NCI-H510A (cell line): ENCODE data around the gene CEACAM19.
"Not testable (repeated sequence)": the region's sequence is repeated elsewhere in the genome, so short reads cannot be mapped to it uniquely, and the experiment has no call there.

Experiments used
- DNase-seq: peaks from one replicate; lab custom pipeline; 2025; lab: John Stamatoyannopoulos, UW

The CEACAM19 gene

DNA sequence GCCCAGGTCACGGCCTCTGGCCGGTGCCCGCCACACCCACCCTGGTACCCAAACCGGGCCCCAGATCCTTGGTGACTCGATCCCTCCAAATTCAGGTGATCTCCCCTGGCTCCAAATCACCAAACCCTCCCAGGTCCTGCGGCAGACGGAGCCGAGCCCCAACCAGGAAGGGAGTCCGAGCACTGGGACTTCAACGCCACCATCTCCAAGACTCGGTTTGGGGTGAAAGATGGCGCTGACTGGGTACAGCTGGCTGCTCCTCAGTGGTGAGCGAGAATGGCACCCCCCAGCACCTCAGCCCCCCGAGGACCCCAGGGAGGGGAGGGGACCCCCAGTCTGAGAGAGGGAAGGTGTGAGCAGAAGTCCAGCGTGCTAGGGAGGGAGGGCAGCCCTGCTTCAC, 29.9 kb downstream of the CEACAM19 start:
- DNase-seq, result no peak

DNA sequence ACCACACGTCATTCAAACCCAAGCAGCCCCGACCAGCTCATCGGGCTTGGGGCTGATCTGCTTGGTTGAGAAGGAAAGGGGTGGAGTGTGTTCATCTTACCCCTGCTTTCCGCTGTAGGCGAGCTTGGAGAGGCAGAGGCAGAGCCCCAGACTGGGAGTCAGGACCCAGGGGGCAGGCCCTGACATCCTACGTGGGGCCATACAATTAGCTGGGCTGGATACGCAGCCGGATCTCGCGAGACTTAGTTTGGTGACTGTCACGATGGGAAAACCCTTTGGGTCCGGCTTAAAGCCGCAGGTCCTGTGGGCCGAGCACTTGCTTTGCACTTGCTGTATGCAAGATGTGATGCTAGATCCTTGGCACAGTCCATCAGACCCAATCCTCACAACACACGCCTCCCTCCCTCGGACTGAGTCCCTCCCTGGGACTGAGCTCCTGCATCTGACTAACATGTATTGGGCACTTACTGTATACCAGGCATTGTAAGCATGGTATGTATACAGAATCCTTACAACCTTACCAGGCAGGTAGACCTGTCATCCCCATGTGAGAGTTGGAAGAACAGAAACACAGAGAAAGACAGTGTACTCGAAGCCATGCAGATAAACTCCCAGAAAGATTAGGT, 31.4 kb downstream of the CEACAM19 start:
- DNase-seq, result no peak

DNA sequence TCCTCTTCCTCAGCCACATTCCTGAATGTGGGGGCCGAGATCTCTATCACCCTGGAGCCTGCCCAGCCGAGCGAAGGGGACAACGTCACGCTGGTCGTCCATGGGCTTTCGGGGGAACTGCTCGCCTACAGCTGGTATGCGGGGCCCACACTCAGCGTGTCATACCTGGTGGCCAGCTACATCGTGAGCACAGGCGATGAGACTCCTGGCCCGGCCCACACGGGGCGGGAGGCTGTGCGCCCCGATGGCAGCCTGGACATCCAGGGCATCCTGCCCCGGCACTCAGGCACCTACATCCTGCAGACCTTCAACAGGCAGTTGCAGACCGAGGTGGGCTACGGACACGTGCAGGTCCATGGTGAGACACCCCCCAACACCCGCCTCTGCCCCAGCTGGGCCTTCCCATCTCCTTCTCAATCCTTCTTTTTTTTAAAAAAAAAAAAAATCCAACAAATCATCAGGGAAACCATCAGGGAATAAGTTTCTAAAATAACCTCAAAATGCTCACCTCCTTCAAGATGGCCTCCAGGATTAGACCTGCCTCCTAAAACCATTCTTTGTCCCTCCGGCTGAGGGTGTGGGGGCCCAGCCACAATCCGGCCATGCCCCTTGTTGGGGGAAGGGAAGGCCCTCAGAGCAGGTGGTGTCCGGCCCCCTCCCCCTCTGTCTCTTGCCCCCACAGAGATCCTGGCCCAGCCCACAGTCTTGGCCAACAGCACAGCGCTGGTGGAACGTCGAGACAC, 32.2 kb downstream of the CEACAM19 start:
- DNase-seq, result no peak

DNA sequence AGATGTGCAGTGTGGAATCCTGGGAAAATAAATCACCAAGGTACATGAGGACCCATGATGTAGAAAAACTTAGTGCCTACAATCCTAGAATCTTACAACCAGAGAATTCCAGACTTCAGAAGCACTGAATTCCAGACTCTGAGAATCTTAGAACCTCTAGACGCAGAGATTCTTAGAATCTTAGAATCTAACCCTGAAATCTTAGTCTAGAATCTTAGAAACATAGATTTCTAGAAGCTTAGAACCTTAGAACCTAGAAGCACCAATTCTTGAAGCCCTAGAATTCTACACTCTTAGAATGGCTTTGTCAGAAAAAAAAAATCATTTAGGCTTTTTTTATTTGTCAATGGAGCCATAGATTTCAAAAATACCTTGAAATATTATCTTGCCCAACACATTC, 33.7 kb downstream of the CEACAM19 start:
- no peak for DNase-seq

DNA sequence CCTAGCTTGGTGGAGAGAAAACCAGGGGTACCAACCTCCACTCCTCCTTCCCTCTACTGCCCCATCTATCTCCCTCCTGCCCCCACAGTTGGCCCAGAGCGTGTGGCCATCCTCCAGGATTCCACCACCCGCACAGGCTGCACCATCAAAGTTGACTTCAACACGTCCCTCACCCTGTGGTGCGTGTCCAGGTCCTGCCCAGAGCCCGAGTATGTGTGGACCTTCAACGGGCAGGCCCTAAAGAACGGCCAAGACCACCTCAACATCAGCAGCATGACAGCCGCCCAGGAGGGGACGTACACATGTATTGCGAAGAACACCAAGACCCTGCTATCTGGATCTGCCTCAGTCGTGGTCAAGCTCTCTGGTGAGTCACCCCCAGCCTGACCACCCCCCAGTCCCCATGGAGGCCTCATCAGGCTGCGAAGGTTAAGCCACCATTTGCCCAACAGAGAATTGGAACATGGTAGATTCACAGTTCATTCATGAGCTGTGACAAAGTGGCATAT, 34.3 kb downstream of the CEACAM19 start:
- DNase-seq, result no peak

DNA sequence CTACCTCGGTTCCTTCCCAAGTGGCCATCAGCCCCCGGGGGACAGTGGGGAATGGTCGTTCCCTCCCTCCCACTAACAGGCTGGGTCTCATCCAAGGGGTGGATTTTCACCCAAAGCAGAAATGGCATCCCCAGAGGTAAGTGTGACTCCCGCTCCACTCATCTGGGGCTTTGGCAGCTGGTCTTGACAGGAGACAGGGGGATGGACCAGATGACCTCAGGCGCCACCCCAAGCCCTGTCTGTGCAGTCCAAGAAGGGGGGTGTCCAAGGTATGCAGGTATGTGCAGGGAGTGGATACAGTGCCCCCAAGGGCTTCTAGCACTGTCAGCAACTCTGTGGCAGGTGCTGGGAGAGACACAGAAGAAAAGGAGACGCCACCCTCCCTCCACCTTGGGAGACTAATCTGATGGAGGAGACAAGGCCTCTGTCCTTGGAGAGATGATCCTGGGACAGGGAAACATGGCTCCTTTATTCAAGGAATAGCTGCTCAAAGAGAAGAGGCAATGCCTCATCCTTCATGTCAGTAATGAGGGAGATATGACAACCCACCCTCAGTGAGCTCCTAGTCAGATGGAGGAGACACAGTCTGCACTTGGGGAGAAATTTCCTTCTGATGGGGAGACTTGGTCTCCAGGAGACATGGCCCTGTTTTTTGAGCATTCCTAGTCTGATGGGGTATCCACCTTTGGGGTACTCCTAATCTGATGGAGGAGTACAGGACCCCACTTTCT, 35.4 kb downstream of the CEACAM19 start:
- DNase-seq, result no peak

DNA sequence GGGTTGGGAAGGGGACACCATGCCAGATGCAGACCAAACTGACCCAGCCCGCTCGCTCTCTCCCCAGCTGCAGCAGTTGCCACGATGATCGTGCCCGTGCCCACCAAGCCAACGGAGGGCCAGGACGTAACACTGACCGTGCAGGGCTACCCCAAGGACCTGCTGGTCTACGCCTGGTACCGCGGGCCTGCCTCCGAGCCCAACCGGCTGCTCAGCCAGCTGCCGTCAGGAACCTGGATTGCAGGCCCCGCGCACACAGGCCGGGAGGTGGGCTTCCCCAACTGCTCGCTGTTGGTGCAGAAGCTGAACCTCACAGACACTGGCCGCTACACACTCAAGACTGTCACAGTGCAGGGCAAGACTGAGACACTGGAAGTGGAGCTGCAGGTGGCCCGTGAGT, 36.5 kb downstream of the CEACAM19 start:
- no peak for DNase-seq

DNA sequence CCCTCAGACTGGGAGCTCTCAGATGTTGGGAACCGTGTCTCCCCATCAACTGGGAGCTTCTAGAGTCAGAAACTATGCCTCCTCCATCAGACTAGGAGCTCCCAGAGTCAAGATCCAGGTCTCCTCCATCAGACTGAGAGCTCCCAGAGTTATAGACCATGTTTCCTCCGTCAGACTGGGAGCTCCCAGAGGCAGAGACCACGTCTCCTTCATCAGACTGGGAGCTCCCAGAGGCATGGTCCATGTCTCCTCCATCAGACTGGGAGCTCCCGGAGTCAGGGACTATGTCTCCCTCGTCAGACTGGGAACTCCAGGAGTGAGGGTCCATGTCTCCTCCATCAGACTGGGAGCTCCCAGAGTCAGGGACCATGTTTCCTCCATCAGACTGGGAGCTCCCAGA, 37.7 kb downstream of the CEACAM19 start:
- no peak for DNase-seq

DNA sequence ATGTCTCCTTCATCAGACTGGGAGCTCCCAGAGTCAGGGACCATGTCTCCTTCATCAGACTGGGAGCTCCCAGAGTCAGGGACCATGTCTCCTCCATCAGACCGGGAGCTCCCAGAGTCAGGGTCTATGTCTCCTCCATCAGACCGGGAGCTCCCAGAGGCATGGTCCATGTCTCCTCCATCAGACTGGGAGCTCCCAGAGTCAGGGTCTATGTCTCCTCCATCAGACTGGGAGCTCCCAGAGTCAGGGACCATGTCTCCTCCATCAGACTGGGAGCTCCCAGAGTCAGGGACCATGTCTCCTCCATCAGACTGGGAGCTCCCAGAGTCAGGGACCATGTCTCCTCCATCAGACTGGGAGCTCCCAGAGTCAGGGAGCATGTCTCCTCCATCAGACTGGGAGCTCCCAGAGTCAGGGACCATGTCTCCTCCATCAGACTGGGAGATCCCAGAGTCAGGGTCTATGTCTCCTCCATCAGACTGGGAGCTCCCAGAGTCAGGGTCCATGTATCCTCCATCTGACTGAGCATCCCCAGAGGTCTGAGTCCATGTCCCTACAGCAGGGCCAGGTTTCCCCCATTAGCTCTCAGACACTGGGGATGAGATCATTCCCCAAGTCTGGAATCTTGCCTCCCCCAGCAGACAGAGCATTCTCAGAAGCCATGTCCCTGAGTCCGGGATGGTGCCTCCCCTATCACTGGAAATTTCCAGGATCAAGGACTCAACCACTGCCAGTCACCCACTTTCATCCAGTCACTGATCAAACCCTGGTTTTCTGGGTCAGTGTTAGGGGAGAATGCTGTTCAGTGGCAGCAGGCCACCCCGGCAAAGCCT, 38.4 kb downstream of the CEACAM19 start:
- DNase-seq, result not testable (repeated sequence)

DNA sequence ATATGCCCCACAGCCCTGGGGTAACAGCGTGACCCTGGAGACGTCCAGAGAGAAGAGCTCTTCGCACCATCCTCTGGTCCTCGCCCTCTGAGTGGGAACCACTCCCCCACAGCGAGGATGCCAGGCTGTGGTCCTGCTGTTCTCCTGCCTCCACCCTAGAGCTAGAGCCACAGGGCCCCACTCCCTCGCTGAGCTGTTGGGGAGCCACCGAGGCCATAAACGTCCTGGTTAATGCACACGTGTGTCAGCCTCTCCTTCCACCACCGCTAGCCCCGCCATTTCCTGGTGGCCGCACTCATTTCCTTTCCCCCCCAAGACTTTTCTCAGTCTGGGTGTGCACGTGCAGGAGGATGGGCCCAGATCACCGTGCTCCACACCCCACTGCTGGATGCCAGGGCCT, 39.2 kb downstream of the CEACAM19 start:
- no peak for DNase-seq

DNA sequence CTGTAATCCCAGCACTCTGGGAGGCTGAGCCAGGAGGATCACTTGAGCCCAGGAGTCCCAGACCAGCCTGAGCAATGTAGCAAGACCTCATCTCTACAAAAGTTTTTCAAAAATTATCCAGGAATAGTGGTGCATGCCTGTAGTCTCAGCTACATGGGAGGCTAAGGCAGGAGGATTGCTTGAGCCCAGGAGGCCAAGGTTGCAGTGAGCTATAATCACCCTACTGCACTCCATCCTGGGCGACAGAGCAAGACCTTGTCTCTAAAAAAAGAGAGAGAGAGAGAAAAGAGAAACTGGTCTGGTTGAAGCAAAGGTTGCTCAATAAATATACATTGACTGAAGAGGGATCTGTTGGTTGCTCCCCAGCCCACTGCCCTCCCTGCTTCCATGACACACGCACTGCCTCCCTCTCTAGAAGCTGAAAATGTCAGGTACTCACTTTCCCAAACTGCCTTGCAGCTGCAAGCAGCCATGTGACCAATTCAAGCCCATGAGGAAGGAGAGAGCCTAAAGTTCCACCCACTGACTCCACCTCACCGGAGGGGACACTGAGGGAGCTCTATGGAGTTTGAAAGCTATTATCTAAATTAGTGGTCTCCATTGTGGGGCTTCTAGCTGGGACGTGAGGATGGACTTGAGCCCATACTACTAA, 41.7 kb downstream of the CEACAM19 start:
- DNase-seq, result no peak

DNA sequence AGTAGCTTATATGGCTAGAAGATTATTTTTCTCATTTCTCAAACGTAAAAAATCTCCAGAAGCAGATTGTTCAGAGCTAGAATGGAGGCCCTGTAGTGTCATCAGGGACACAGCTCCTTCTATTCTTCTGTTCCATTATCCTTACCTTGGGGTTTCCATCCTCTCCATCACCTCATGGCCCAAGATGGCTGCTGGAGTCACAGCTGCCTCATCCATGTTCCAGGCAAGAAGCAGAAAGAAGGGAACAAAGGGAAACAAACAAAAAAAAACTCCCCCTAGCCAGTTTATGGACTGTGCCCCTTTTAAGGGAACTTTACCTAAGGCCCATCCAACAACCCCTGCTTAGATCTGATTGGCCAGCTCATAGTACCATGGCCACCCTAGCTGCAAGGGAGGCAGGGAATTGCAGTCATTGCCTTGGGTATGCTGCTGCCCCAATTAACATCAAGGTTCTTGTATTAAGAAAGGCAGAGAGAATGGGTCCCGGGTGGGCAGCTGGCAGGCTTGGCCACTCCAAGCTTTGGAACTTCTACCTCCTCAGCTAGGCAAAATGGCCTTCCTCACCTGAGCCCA, 43.4 kb downstream of the CEACAM19 start:
- no peak for DNase-seq

DNA sequence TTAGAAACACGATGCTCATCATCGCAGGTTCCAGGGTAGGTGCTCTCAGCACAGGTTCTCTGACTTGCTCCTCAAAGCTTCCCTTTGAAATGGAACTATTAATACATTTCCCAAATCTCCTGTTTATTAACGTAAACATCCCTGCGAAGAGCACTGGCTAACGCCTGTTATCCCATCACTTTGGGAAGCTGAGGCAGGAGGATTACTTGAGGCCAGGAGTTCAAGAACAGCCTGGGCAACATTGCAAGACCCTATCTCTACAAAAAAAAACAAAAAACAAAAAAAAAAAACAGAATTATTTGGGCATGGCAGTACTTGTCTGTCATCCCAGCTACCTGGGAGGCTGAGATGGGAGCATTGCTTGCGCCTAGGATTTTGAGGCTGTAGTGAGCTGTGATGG, 46.3 kb downstream of the CEACAM19 start:
- no peak for DNase-seq

DNA sequence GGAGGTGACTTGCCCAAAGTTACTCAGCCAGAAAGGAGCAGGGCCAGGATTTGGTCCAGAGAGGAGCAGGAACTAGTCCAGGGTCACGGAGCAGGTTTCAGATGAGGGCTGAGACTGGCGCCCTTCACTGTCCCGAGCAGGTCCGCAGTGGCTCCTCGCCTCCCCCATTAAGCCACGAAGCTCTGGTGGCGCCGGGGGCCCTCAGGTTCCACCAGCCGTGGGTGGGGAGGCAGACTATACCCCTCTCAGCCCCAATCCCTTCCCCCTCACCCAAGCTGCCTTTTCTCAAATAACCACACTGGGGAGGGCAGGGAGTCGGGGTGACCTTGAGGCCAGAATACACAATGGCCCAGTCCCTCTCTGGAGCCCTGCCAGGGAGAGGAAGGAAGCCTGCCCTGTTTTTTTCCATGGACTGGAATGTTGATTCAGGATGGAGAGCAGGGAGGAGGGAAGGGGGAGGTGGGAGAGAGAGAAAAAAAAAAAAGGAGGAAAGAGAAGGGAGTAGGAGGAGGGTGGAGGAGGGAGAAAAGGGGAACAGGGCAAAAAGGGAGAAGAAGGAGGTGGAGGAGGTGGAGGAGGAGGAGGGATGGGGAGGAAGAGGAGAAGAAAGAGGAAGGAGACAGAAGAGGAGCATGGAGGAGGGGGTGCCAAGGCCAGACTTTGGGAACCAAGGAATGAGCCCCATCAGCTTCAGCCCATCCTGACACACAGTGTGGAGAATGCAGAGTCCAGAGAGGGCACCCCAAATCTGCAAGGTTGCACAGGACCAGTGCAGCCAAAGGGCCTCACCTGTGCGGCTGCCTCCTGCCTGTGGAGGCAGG, 47.4 kb downstream of the CEACAM19 start:
- no peak for DNase-seq

DNA sequence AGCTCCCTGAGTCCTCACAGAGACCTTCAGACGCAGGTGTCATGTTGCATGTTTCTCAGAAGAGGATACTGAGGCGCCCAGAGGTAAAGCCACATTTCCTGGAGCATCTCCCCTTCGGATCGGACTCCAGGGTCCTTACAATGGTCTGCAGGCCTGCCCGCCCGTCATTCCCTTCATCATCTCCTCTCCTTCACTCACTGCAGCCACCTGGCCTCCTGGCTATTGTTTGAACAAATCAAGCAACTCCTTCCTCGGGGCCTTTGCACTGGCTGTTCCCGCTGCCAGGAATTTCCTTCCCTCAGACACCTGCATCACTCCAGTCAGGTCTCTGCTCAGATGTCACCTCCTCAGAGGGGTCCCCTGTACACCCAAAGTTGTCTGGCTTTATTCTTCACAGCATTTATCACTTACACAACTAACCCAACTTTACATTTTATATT, 48.0 kb downstream of the CEACAM19 start:
- DNase-seq, result no peak

DNA sequence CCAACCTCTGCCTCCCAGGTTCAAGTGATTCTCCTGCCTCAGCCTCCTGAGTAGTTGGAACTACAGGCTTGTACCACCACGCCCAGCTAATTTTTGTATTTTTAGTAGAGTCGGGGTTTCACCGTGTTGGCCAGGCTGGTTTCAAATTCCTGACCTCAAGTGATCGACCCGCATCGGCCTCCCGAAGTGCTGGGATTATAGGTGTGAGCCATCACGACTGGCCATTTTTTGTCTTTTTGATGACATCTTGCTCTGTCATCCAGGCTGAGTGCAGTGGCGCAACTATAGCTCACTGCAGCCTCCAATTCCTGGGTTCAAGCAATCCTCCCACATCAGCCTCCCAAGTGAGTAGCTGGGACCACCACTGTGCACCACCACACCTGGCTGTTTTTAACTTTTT, 49.1 kb downstream of the CEACAM19 start:
- not testable (repeated sequence) for DNase-seq

DNA sequence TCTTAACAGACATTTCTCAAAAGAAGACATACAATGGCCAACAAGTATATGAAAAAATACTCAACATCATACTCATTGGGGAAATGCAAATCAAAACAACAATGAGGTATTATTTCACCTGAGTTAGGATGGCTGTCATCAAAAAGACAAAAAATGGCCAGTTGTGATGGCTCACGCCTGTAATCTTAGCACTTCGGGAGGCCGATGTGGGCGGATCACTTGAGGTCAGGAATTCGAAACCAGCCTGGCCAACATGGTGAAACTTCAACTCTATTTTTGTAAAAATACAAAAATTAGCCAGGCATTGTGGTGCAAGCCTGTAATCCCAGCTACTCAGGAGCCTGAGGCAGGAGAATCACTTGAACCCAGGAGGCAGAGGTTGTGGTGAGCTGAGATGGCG, 49.7 kb downstream of the CEACAM19 start:
- no peak for DNase-seq

DNA sequence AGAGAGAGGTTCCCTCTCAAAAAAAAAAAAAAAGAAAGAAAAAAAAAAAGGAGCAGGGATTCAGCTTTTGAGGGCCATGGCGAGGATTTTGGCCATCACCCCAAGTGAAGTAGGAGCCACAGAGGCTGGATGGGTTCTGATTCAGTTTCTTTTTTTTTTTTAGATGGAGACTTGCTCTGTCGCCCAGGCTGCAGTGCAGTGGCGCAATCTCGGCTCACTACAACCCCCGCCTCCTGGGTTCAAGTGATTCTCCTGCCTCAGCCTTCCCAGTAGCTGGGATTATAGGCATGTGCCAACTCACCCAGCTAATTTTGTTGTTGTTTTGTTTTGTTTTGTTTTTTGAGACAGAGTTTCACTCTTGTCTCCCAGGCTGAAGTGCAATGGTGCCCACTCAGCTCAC, 50.1 kb downstream of the CEACAM19 start:
- not testable (repeated sequence) for DNase-seq

DNA sequence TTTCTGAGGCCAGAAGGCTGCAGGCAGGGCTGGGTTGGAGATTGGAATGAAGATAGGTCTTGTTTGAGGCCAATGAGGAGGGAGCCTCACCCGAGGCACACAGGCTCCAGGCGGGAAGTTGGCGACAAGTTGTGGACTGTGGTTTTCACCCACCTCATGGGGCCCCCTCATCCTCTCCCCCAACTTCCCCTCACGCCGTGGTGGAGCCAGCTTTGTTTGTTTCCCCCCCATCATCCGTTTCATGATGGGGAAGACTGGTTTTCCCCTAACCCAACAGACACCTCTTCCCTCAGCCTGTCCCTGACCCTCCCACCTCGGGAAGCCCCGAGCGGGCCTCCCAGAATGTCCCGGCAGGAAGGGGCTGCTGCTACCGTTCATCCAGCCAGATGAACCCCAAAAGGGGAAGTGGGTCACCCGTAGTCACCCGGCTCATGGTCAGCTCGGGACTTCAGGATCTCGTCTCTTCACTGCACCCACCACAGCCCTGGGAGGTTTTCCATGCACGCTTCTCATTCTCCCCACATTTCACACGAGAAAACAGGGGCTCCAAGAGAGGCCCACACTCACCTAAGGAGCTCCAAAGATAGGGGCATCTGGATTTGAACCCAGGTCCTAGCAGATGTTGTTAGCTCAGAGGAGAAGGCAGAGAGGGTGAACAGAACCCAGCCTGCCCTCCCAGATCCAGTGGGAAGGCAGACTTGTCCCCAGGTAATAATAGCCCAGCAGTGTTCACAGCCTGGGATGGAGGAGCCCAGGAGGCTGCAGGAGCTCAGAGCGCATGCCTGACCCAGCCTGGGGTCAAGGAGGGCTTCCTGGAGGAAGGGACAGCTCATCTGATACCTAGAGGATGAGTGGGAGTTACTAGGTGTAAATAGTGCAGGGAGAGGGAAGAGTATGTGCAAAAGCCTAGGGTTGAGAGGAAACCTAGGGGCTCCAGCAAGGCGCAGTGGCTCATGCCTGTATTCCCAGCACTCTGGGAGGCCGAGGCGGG, 51.1 kb downstream of the CEACAM19 start:
- no peak for DNase-seq
